HEK293T (cell line): ENCODE data around the gene FGFRL1.

ENCODE experiments used
- CTCF ChIA-PET: fragments of 350-600 bp; formaldehyde crosslinking; extraction: SDS; loops from one replicate; lab custom pipeline; 2021; ENCODE audit warnings: antibody characterized with exemption, inconsistent platforms; lab: Yijun Ruan, JAX
- POLR2A ChIA-PET: fragments of 350-600 bp; formaldehyde crosslinking; extraction: SDS; loops from one replicate; lab custom pipeline; 2020; ENCODE audit warnings: antibody characterized with exemption, inconsistent platforms; lab: Yijun Ruan, JAX
- DNase-seq: peaks from one replicate; pipeline ENCODE4 v3.0.0; 2012; ENCODE audit warnings: mixed read lengths; ENCODE audit errors: extremely low spot score
- ARNT ChIP-seq: fragments of 450-650 bp; IDR thresholded peaks from 2 replicates; pipeline ENCODE4 v1.6.1; 2017; ENCODE audit warnings: mild to moderate bottlenecking
- BHLHE40 ChIP-seq: fragments of 450-650 bp; IDR thresholded peaks from 2 replicates; pipeline ENCODE4 v1.6.1; 2016; ENCODE audit warnings: mild to moderate bottlenecking, moderate library complexity, borderline replicate concordance
- CTBP1 ChIP-seq: fragments of 450-650 bp; IDR thresholded peaks from 2 replicates; pipeline ENCODE4 v1.6.1; 2016; ENCODE audit warnings: borderline replicate concordance
- ELF4 ChIP-seq: fragments of 450-650 bp; IDR thresholded peaks from 2 replicates; pipeline ENCODE4 v1.6.1; 2017; ENCODE audit warnings: antibody characterized with exemption
- FOXA1 ChIP-seq: fragments of 450-650 bp; IDR thresholded peaks from 2 replicates; pipeline ENCODE4 v1.6.1; 2016; ENCODE audit warnings: mild to moderate bottlenecking
- FOXK2 ChIP-seq: fragments of 450-650 bp; IDR thresholded peaks from 2 replicates; pipeline ENCODE4 v1.6.1; 2016; ENCODE audit warnings: mild to moderate bottlenecking
- FOXM1 ChIP-seq: fragments of 450-650 bp; IDR thresholded peaks from 2 replicates; pipeline ENCODE4 v1.6.1; 2017; ENCODE audit warnings: mild to moderate bottlenecking, borderline replicate concordance
- HDGF ChIP-seq: fragments of 450-650 bp; IDR thresholded peaks from 2 replicates; pipeline ENCODE4 v1.6.1; 2017; ENCODE audit warnings: antibody characterized with exemption, borderline replicate concordance
- L3MBTL2 ChIP-seq: fragments of 450-650 bp; conservative IDR thresholded peaks from 2 replicates; pipeline ENCODE4 v1.6.1; 2016; ENCODE audit warnings: mild to moderate bottlenecking
- LEF1 ChIP-seq: fragments of 450-650 bp; IDR thresholded peaks from 2 replicates; pipeline ENCODE4 v1.6.1; 2017; ENCODE audit warnings: mild to moderate bottlenecking, borderline replicate concordance
- NFRKB ChIP-seq: fragments of 450-650 bp; IDR thresholded peaks from 2 replicates; pipeline ENCODE4 v1.6.1; 2016; ENCODE audit warnings: mild to moderate bottlenecking, moderate library complexity
- SP1 ChIP-seq: fragments of 450-650 bp; IDR thresholded peaks from 2 replicates; pipeline ENCODE4 v1.6.1; 2017
- SUZ12 ChIP-seq: fragments of 450-650 bp; IDR thresholded peaks from 2 replicates; pipeline ENCODE4 v1.6.1; 2016; ENCODE audit warnings: mild to moderate bottlenecking
- TARDBP ChIP-seq: fragments of 450-650 bp; IDR thresholded peaks from 2 replicates; pipeline ENCODE4 v1.6.1; 2016
- ZNF384 ChIP-seq: fragments of 450-650 bp; IDR thresholded peaks from 2 replicates; pipeline ENCODE4 v1.6.1; 2016
- TF ChIP-seq, protein P1 (sequence below): fragments of 450-650 bp; IDR thresholded peaks from 2 replicates; pipeline ENCODE4 v1.6.1; 2016

The FGFRL1 gene

DNA sequence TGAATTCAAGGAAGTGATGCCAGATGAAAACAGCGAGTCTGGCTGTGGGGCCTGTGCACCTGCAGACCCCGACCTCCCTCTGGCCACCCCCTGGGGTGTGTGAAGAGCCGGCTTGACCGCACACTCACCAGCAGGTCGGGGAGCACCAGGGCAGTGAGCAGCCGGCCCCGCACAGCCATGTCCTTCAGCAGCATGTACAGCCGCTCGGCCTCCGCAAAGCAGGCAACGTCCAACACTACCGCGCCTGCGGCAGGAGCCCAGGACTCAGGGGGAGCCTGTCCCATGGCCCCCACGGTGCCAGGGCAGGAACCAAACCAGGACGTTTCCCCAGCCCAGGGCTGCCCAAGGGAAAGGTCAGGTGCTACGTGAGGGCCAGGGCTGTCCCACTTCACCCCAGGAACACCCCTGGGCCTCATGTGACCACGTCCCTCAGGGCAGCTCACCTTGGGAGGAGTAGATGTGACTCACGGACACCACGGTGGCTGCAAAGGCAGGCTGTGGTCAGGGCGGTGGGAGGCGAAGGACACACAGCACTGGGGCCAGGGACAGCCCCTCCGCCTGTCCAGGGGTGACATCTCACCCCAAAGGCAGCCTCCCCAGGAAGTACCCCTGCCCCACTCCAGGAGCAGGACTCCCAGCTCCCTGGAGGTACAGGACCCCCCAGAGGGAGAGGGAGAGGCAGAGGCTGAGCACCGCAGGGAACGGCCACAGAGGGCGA lies 46.2 kb upstream of the FGFRL1 start:
- no peak for TF ChIP-seq BHLHE40
- TF ChIP-seq ZNF384: no peak
- TF ChIP-seq L3MBTL2: no peak
- no peak for TF ChIP-seq FOXK2
- no peak for TF ChIP-seq ELF4
- TF ChIP-seq LEF1: no peak
- no peak for TF ChIP-seq CTBP1
- TF ChIP-seq ARNT: no peak
- no peak for TF ChIP-seq TARDBP
- no peak for TF ChIP-seq SUZ12
- TF ChIP-seq HDGF: no peak
- no peak for TF ChIP-seq FOXA1
- no peak for TF ChIP-seq FOXM1
- TF ChIP-seq, protein P1, sequence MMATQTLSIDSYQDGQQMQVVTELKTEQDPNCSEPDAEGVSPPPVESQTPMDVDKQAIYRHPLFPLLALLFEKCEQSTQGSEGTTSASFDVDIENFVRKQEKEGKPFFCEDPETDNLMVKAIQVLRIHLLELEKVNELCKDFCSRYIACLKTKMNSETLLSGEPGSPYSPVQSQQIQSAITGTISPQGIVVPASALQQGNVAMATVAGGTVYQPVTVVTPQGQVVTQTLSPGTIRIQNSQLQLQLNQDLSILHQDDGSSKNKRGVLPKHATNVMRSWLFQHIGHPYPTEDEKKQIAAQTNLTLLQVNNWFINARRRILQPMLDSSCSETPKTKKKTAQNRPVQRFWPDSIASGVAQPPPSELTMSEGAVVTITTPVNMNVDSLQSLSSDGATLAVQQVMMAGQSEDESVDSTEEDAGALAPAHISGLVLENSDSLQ: no peak
- no peak for TF ChIP-seq NFRKB
- no peak for TF ChIP-seq SP1
- POLR2A ChIA-PET: interaction anchor here (2.6 kb wide), 1 partner anchor 22 kb away, joined by 6 read pairs; the partner anchor contains the start of gene IDUA
- CTCF ChIA-PET: no interaction called here
- no peak for DNase-seq

DNA sequence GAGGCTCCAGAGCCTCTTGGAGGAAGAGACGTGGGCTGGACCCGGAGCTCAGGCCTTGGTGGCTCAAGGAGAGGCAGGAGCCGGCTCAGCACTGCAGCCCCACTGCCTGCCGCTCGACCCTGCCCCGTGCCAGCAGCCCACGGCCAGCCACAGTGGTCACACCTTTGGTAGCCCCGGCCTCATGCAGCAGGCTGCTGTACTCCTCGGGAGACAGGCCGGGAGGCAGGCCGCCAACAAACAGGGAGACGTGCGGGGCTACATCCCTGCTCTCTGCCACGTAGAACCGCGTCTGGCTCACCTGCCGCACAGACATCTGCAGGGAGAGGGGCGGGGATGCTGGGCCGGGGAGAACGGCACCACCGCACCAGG lies 45.7 kb upstream of the FGFRL1 start:
- POLR2A ChIA-PET: no interaction called here

DNA sequence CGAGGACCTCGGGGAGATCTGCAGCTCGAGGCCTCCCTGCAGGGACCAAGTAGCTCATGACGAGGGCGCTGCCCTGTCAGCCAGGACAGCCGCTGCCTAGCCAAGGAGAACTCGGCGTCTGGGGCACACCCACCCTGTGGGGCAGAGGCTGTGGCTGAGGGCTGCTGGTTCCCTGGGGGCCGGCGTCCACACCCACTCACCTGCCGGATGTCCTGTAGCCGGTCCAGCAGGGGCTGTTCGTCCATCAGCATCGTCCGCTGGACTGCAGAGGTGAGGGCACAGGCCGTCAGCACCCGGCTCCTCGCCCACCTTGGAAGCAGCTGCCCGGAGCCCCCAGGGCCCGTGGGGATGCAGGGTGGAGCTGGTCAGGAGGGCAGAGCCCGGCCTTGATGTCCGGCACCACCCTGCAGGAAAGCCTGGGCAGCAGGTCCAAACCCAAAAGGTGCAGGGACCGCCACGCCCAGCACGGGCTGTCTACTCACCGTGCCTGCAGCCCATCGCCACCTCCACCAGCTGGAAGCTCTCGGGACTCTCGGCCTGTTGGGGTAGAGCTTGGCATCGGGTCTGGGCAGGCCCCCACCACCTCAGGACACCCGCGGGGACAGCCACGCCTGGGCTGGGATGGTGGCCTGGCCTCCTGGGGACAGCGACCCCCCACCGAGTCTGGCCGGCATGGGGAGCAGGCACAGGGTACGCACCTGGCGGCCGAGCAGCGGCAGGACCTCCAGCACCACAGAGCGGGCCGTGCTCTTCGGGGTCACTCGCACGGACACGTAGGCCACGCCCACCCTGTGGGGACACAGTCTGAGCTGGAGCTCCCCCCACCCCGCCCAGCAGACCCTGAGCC lies 44.9 kb upstream of the FGFRL1 start:
- CTCF ChIA-PET: no interaction called here
- TF ChIP-seq, protein P1: no peak
- TF ChIP-seq ELF4 (no peak), HDGF (no peak), L3MBTL2 (no peak), CTBP1 (no peak), SP1 (no peak), BHLHE40 (no peak), ARNT (no peak), SUZ12 (no peak), LEF1 (no peak), FOXK2 (no peak)

More for the DNA sequence above, 45.7 kb upstream of the FGFRL1 start:
- CTCF ChIA-PET: no interaction called here
- no peak for TF ChIP-seq TARDBP
- TF ChIP-seq SUZ12: no peak
- TF ChIP-seq HDGF: no peak
- TF ChIP-seq L3MBTL2: no peak
- no peak for TF ChIP-seq FOXA1
- TF ChIP-seq ARNT: no peak
- no peak for TF ChIP-seq FOXK2
- TF ChIP-seq NFRKB: no peak
- TF ChIP-seq, protein P1: no peak
- no peak for TF ChIP-seq ZNF384
- TF ChIP-seq ELF4: no peak
- no peak for TF ChIP-seq LEF1
- no peak for DNase-seq

DNA sequence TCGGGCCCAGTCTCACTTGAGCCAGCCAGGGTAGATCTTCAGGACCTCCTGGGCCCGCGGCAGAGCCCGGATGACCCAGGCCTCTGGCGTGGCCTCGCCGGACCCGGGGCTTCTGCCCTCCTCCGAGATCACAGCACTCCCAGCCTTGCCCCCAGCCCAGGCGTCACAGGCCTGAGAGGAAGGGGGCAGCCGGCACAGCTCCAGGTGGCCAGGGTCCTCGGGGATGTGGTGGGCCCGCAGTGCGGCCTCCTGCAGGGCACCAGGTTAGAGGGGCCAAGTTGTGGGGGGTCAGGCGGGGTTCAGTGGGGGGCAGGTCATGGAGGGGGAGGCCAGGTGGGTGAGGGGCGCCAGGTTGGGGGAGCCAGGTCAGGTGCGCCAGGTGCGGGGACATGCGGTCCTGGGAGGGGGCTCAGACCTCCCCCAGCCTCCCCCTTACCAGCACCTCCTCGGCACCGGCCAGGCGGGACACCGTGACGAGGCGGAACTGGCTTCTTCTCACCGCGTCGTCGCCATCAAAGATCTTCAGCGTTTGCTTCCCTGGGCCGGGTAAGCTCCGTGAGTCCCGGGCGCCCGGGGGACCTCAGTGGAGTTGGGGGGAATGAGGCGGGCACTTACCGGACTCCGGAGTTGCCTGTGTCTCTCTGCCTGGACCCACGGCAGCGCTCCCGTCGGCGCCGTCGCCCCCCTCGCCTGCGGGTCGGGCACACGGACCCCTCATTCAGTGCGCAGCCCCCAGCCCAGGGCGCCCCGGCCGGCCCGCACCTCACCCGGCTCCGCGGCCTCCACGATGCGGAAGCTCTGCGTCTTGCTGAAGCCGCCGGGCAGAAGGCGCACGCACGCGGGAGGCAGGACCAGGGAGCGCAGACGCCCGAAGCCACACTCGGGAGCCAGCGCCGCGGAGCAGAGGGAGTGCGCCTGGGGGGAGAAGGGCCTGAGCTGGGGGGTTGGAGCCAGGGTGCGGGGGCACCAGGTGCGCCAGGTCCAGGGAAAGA lies 44.0 kb upstream of the FGFRL1 start:
- ChIA-PET POLR2A (no interaction called here), CTCF (no interaction called here)
- TF ChIP-seq HDGF: no peak
- TF ChIP-seq FOXK2: no peak
- TF ChIP-seq ZNF384: no peak
- no peak for TF ChIP-seq TARDBP
- TF ChIP-seq ARNT: no peak
- TF ChIP-seq, protein P1: no peak
- no peak for TF ChIP-seq SUZ12
- TF ChIP-seq LEF1: no peak
- no peak for TF ChIP-seq NFRKB
- no peak for TF ChIP-seq FOXM1
- TF ChIP-seq BHLHE40: no peak
- TF ChIP-seq SP1: no peak
- TF ChIP-seq L3MBTL2: no peak
- no peak for TF ChIP-seq CTBP1
- TF ChIP-seq FOXA1: no peak
- TF ChIP-seq ELF4: no peak
- DNase-seq: no peak

More for the DNA sequence above, 44.9 kb upstream of the FGFRL1 start:
- POLR2A ChIA-PET: no interaction called here
- DNase-seq: no peak
